Central memory CD8-positive, alpha-beta T cell (primary cell): ENCODE results near the gene PAGE1.
"Not testable (repeated sequence)": the region's sequence is repeated elsewhere in the genome, so short reads cannot be mapped to it uniquely, and the experiment has no call there.

Source experiments
- ATAC-seq: fragments of 150-1000 bp; cut with Tn5 transposase; replicated peaks from 2 replicates; pipeline ENCODE4 v1.10.0; 2022; ENCODE audit warnings: mild to moderate bottlenecking, moderate FRiP score, moderate number of reproducible peaks; ENCODE audit not compliant: poor library complexity, severe bottlenecking; ENCODE audit errors: extremely low read depth
- DNase-seq, 2 donors: peaks; one replicate each; pipeline ENCODE4 v3.0.0; 2021; ENCODE audit warnings: low spot score in 2 of 2
- H3K27ac Mint-ChIP-seq: one replicate; pipeline ENCODE4 v1.8.0; 2022; ENCODE audit warnings: low read depth, mild to moderate bottlenecking, moderate library complexity, mixed read lengths
- H3K27me3 Mint-ChIP-seq: one replicate; pipeline ENCODE4 v1.8.0; 2022; ENCODE audit warnings: mixed read lengths
- H3K36me3 Mint-ChIP-seq: one replicate; pipeline ENCODE4 v1.8.0; 2022; ENCODE audit warnings: mild to moderate bottlenecking, moderate library complexity, mixed read lengths; ENCODE audit not compliant: insufficient read depth
- H3K4me1 Mint-ChIP-seq: one replicate; pipeline ENCODE4 v1.8.0; 2022; ENCODE audit warnings: mixed read lengths
- H3K4me3 Mint-ChIP-seq: one replicate; pipeline ENCODE4 v1.8.0; 2022; ENCODE audit warnings: mild to moderate bottlenecking, moderate library complexity, mixed read lengths
- H3K9me3 Mint-ChIP-seq: one replicate; pipeline ENCODE4 v1.8.0; 2022; ENCODE audit warnings: mixed read lengths

Gene PAGE1, protein sequence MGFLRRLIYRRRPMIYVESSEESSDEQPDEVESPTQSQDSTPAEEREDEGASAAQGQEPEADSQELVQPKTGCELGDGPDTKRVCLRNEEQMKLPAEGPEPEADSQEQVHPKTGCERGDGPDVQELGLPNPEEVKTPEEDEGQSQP

GRCh38 chrX:49695276-49696180 is at the start of gene PAGE1:
Gene PAGE1 (minus strand): TSS chrX:49695984. CDS start chrX:49694770, 1,214 bp downstream.
- Mint-ChIP-seq H3K27me3 (no peaks in the 10 kb centered on the region), H3K9me3 (no peaks in the 10 kb centered on the region), H3K36me3 (no peaks in the 10 kb centered on the region), H3K27ac (no peak within 1 kb of the TSS), H3K4me1 (no peaks in the 10 kb centered on the region), H3K4me3 (no peak within 1 kb of the TSS)
- ATAC-seq (no peak), DNase-seq (no peak)

DNA sequence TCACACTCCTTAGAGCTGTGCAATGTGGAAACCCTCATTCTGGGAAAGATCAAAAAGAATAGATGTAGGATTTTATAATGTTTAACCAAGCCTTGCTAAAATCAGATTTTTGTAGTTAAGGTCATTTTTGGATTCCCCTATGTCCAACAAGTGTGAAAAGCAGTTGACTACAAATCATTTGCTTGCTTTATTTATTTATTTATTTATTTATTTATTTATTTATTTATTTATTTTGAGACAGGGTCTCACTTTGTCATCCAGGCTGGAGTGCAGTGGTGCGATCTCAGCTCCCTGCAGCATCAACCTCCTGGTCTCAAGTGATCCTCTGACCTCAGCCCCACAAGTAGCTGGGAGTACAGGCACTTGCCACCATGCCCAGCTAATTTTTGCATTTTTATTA is 45.7 kb upstream of the PAGE1 start:
- not testable (repeated sequence) for DNase-seq, H3K4me3 Mint-ChIP-seq, H3K9me3 Mint-ChIP-seq, H3K4me1 Mint-ChIP-seq, H3K27ac Mint-ChIP-seq, ATAC-seq, H3K36me3 Mint-ChIP-seq
- peaks cover 15% of the 10 kb centered on the region for H3K27me3 Mint-ChIP-seq

- no peak overlapping the region for H3K4me3 Mint-ChIP-seq
- H3K9me3 Mint-ChIP-seq: no peaks in the 10 kb centered on the region
- no peak for ATAC-seq
Measured at GRCh38 chrX:49727847-49728246, 32.1 kb upstream of the PAGE1 start.

GRCh38 chrX:49726966-49727365 is 31.2 kb upstream of the PAGE1 start:
- no peaks in the 10 kb centered on the region for H3K27me3 Mint-ChIP-seq
- no peak overlapping the region for H3K27ac Mint-ChIP-seq
- ATAC-seq: no peak
- no peak overlapping the region for H3K4me3 Mint-ChIP-seq
- DNase-seq: no peak
- no peaks in the 10 kb centered on the region for H3K4me1 Mint-ChIP-seq
- H3K36me3 Mint-ChIP-seq: no peaks in the 10 kb centered on the region
- no peaks in the 10 kb centered on the region for H3K9me3 Mint-ChIP-seq

More at GRCh38 chrX:49727847-49728246, 32.1 kb upstream of the PAGE1 start:
- H3K4me1 Mint-ChIP-seq: no peaks in the 10 kb centered on the region
- no peak overlapping the region for H3K27ac Mint-ChIP-seq
- H3K36me3 Mint-ChIP-seq: no peaks in the 10 kb centered on the region
- H3K27me3 Mint-ChIP-seq: no peaks in the 10 kb centered on the region
- no peak for DNase-seq

DNA sequence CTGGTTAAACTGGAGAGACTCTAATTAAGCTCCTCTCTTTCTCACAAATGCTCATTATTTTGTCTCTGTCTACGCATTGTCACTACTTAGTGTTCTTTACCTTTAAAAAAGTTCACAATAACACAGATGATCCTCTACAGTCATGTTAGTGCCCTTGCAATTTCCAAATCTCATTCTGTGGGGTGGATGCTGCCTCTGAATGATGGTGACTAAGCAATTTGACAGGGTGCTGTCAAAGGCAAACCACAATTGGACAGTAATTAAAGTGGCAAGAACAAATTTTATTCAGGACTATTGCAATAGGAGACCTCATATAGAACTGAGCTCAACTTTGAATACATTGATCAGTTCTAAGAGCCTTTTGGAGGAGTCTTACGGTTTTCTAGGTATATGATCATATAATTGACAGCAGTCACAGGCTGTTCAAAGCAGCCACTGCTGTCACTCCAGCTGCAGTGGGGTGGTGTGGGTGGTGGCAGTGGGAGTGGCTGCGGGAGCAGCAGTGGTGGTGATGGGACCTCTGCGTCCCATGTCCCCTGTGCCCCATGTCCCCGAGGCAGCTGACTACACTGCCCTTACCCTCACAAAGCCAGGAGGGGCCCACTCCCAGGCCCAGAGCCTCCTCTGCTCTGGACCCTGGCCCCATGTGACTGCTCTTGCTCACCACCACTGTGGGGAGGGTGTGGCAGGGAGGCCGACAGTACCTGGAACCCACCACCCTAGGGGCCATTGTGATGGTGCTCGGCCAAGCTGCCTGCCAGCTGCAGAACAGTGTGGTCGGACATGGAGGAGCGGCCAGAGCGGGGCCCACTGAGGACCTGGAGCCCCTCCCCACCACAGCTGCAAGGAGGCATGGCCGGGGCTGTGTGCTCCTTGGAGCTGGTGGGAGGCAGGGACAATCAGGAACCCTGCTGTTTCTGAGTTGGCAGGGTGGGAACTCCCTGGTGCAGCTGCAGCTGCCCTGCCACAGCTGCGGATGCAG is 30.4 kb upstream of the PAGE1 start:
- no peak overlapping the region for H3K27ac Mint-ChIP-seq
- no peaks in the 10 kb centered on the region for H3K4me1 Mint-ChIP-seq
- no peak overlapping the region for H3K4me3 Mint-ChIP-seq
- no peak for DNase-seq
- no peaks in the 10 kb centered on the region for H3K36me3 Mint-ChIP-seq
- no peaks in the 10 kb centered on the region for H3K27me3 Mint-ChIP-seq
- no peak for ATAC-seq
- no peaks in the 10 kb centered on the region for H3K9me3 Mint-ChIP-seq

GRCh38 chrX:49725401-49725800 is 29.6 kb upstream of the PAGE1 start:
- no peak overlapping the region for H3K27ac Mint-ChIP-seq
- H3K27me3 Mint-ChIP-seq: no peaks in the 10 kb centered on the region
- no peaks in the 10 kb centered on the region for H3K4me1 Mint-ChIP-seq
- no peak overlapping the region for H3K4me3 Mint-ChIP-seq
- DNase-seq (no peak), ATAC-seq (no peak)
- no peaks in the 10 kb centered on the region for H3K36me3 Mint-ChIP-seq
- H3K9me3 Mint-ChIP-seq: no peaks in the 10 kb centered on the region

GRCh38 chrX:49720106-49720505 is 24.3 kb upstream of the PAGE1 start:
- not testable (repeated sequence) for H3K27ac Mint-ChIP-seq, DNase-seq, ATAC-seq, H3K4me3 Mint-ChIP-seq, H3K27me3 Mint-ChIP-seq, H3K9me3 Mint-ChIP-seq, H3K4me1 Mint-ChIP-seq, H3K36me3 Mint-ChIP-seq

GRCh38 chrX:49712577-49712976 is 16.8 kb upstream of the PAGE1 start:
- Mint-ChIP-seq H3K27ac (no peak overlapping the region), H3K4me3 (no peak overlapping the region), H3K4me1 (no peaks in the 10 kb centered on the region), H3K36me3 (no peaks in the 10 kb centered on the region), H3K9me3 (no peaks in the 10 kb centered on the region), H3K27me3 (peaks cover 11% of the 10 kb centered on the region)
- DNase-seq (no peak), ATAC-seq (no peak)

GRCh38 chrX:49710744-49711319 is 15.0 kb upstream of the PAGE1 start:
- ATAC-seq (no peak), DNase-seq (no peak)
- no peak overlapping the region for H3K27ac Mint-ChIP-seq
- H3K36me3 Mint-ChIP-seq: no peaks in the 10 kb centered on the region
- no peaks in the 10 kb centered on the region for H3K9me3 Mint-ChIP-seq
- no peak overlapping the region for H3K4me3 Mint-ChIP-seq
- H3K27me3 Mint-ChIP-seq: peaks cover 11% of the 10 kb centered on the region
- H3K4me1 Mint-ChIP-seq: no peaks in the 10 kb centered on the region

DNA sequence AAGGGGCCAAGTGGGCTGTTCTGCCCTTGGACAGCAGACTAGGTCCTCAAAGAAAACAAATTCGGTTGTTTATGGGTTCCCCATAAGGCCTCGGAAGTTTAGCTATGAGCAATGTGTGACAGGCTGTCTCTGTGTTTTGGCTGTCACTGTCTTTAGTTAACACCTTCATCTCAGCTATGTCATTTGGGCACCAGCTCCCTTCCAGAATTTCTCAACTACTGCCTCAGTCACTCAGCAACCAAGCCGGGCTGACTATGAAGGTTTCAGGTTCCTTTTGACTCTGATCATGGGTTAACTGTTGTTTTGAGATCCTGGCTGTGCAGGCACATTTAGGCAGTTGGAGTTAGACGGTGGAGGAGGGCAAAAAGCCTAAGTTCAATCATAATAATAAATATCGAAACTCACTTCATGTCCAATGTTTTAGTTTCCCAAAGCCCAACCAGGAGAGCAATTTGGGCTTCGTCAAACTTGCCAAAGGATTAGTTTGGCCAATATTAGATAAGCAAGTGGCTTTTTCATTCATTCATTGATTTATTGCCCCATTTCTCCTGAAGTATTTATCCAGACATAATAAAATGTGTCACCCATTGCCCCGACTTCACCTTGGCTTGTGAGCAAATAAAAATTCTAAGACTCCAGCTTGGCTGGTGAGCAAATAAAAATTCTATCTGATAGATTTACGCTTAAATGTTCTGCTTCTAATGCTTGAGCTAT is 9.1 kb upstream of the PAGE1 start:
- no peaks in the 10 kb centered on the region for H3K36me3 Mint-ChIP-seq
- no peak overlapping the region for H3K4me3 Mint-ChIP-seq
- no peaks in the 10 kb centered on the region for H3K9me3 Mint-ChIP-seq
- H3K27me3 Mint-ChIP-seq: no peaks in the 10 kb centered on the region
- DNase-seq (no peak), ATAC-seq (no peak)
- no peak overlapping the region for H3K27ac Mint-ChIP-seq
- no peaks in the 10 kb centered on the region for H3K4me1 Mint-ChIP-seq

- no peak for ATAC-seq
- H3K27me3 Mint-ChIP-seq: no peaks in the 10 kb centered on the region
- no peaks in the 10 kb centered on the region for H3K9me3 Mint-ChIP-seq
- no peak for DNase-seq
- H3K36me3 Mint-ChIP-seq: no peaks in the 10 kb centered on the region
- H3K4me1 Mint-ChIP-seq: no peaks in the 10 kb centered on the region
- H3K4me3 Mint-ChIP-seq: no peak overlapping the region
- H3K27ac Mint-ChIP-seq: no peak overlapping the region
Measured at GRCh38 chrX:49701933-49702332, 6.1 kb upstream of the PAGE1 start.

GRCh38 chrX:49701323-49701722 is 5.5 kb upstream of the PAGE1 start:
- H3K36me3 Mint-ChIP-seq: no peaks in the 10 kb centered on the region
- ATAC-seq: no peak
- no peaks in the 10 kb centered on the region for H3K4me1 Mint-ChIP-seq
- DNase-seq: no peak
- no peaks in the 10 kb centered on the region for H3K9me3 Mint-ChIP-seq
- no peak overlapping the region for H3K27ac Mint-ChIP-seq
- no peak overlapping the region for H3K4me3 Mint-ChIP-seq
- no peaks in the 10 kb centered on the region for H3K27me3 Mint-ChIP-seq
